Endothelial cell of umbilical vein (primary cell): Measurements from ENCODE around the gene VASH2. TPM values are rescaled to one million over a fixed set of nuclear protein-coding genes. Genes with fewer than 3 reads are reported as not detected.
A peak's percentile ranks its signal among the peaks of the same experiment; 100 is the strongest.

Experiments used
- BruUV-seq: library from RNA; stranded (reverse); fragments of 400-500 nt; replicated peaks from 2 replicates; lab custom pipeline; 2021; lab: Mats Ljungman, UMichigan
- CTCF ChIA-PET: fragments of 300-600, 350-600 bp; sonication (Branson Sonifier 250); formaldehyde crosslinking; loops from one replicate; lab custom pipeline; 2021; ENCODE audit warnings: antibody characterized with exemption, inconsistent platforms; lab: Charles Lee
- POLR2A ChIA-PET: fragments of 300-600, 350-600 bp; sonication (Branson Sonifier 250); formaldehyde crosslinking; loops from one replicate; lab custom pipeline; 2021; ENCODE audit warnings: antibody characterized with exemption, inconsistent platforms; lab: Charles Lee
- DNase-seq: peaks from one replicate; pipeline ENCODE4 v3.0.0-alpha.2; 2011; ENCODE audit warnings: low read depth, low spot score
- FAIRE-seq: peaks from 2 replicates; lab custom pipeline; 2011; peaks lifted over from hg19 to GRCh38; lab: Jason Lieb, UNC
- H2AFZ ChIP-seq: 2 replicates; pipeline ENCODE4 v1.6.0; 2012; ENCODE audit warnings: low read depth, low read length, control low read depth, inconsistent platforms
- H3K27ac ChIP-seq: 2 replicates; pipeline ENCODE4 v1.5.1; 2011; ENCODE audit warnings: low read depth, mild to moderate bottlenecking, control low read depth, low read length, moderate library complexity; ENCODE audit not compliant: insufficient read depth
- H3K27me3 ChIP-seq, 2 experiments: 2 replicates each; pipeline versions ENCODE4 v1.6.0 to v1.6.1; 2011; ENCODE audit warnings: low read length in 2 of 2, mixed read lengths in 1 of 2; ENCODE audit not compliant: control insufficient read depth in 2 of 2, insufficient read depth in 2 of 2
- H3K36me3 ChIP-seq, 2 experiments: 2 replicates in 1 of 2; 3 replicates in 1 of 2; pipeline ENCODE4 v1.5.1; 2011; ENCODE audit warnings: low read length in 2 of 2, mild to moderate bottlenecking in 1 of 2, moderate library complexity in 1 of 2; ENCODE audit not compliant: control insufficient read depth in 2 of 2, insufficient read depth in 2 of 2; ENCODE audit errors: extremely low read depth in 1 of 2
- H3K4me1 ChIP-seq: 3 replicates; pipeline ENCODE4 v1.5.1; 2011; ENCODE audit warnings: mild to moderate bottlenecking, low read length; ENCODE audit not compliant: control insufficient read depth, insufficient read depth; ENCODE audit errors: extremely low read depth
- H3K4me2 ChIP-seq: 2 replicates; pipeline ENCODE4 v1.6.1; 2011; ENCODE audit warnings: low read length, control low read depth, mixed read lengths; ENCODE audit not compliant: insufficient read depth
- H3K4me3 ChIP-seq, 3 experiments: fragments of 200-600 bp in 1 of 3; sonication (generic), shearing (Covaris generic) in 1 of 3; replicated peaks in 1 of 3; 2 replicates each; pipeline ENCODE4 v1.5.1; 2011 to 2016; ENCODE audit warnings: control low read depth in 3 of 3, low read length in 3 of 3, mild to moderate bottlenecking in 2 of 3, inconsistent platforms in 1 of 3, low read depth in 1 of 3, moderate library complexity in 1 of 3; ENCODE audit not compliant: insufficient read depth in 1 of 3
- H3K79me2 ChIP-seq: 2 replicates; pipeline ENCODE4 v1.6.0; 2012; ENCODE audit warnings: low read length, inconsistent platforms; ENCODE audit not compliant: control insufficient read depth, insufficient read depth
- H3K9ac ChIP-seq: replicated peaks from 2 replicates; pipeline ENCODE3; 2011; ENCODE audit warnings: low read length, control low read depth; ENCODE audit not compliant: insufficient read depth; ENCODE audit errors: extremely low read depth
- H3K9me1 ChIP-seq: replicated peaks from 3 replicates; pipeline ENCODE4 v1.6.0; 2011; ENCODE audit warnings: mild to moderate bottlenecking, low read length; ENCODE audit not compliant: control insufficient read depth, insufficient read depth; ENCODE audit errors: extremely low read depth
- H3K9me3 ChIP-seq: replicated peaks from 2 replicates; pipeline ENCODE4 v1.5.1; 2012; ENCODE audit warnings: low read length, inconsistent platforms; ENCODE audit not compliant: control insufficient read depth, insufficient read depth
- H4K20me1 ChIP-seq: replicated peaks from 2 replicates; pipeline ENCODE3; 2011; ENCODE audit warnings: mild to moderate bottlenecking, low read length; ENCODE audit not compliant: control insufficient read depth, insufficient read depth; ENCODE audit errors: extremely low read depth
- CTCF ChIP-seq, 2 donors: IDR thresholded peaks; 1 replicate in 1 of 2; 2 replicates in 1 of 2; pipeline ENCODE4 v1.5.1; 2011; ENCODE audit warnings: low read length in 2 of 2, mild to moderate bottlenecking in 2 of 2, moderate library complexity in 2 of 2, control low read depth in 1 of 2, inconsistent platforms in 1 of 2, low read depth in 1 of 2; ENCODE audit not compliant: insufficient read depth in 1 of 2; ENCODE audit errors: extremely low read depth in 1 of 2
- EZH2 ChIP-seq: IDR thresholded peaks from 2 replicates; pipeline ENCODE4 v1.6.1; 2012; ENCODE audit warnings: borderline replicate concordance, low read depth, mild to moderate bottlenecking, moderate library complexity, low read length, inconsistent platforms; ENCODE audit not compliant: severe bottlenecking
- FOS ChIP-seq: IDR thresholded peaks from 2 replicates; pipeline ENCODE4 v1.6.1; 2011; ENCODE audit warnings: mild to moderate bottlenecking, low read length, moderate library complexity, borderline replicate concordance; ENCODE audit not compliant: insufficient read depth
- GATA2 ChIP-seq: IDR thresholded peaks from 2 replicates; pipeline ENCODE4 v1.7.0; 2011; ENCODE audit warnings: low read depth, mild to moderate bottlenecking, moderate library complexity, mixed read lengths, low read length; ENCODE audit not compliant: insufficient read length, insufficient read depth
- JUN ChIP-seq: IDR thresholded peaks from 2 replicates; pipeline ENCODE4 v1.6.1; 2011; ENCODE audit warnings: borderline replicate concordance, low read depth; ENCODE audit not compliant: insufficient read length, insufficient read depth
- MAX ChIP-seq: IDR thresholded peaks from 2 replicates; pipeline ENCODE4 v1.6.1; 2011; ENCODE audit not compliant: insufficient read depth, insufficient read length
- MYC ChIP-seq: IDR thresholded peaks from one replicate; pipeline ENCODE4 v1.6.1; 2011; ENCODE audit warnings: mild to moderate bottlenecking, low read depth, low read length
- POLR2A ChIP-seq: IDR thresholded peaks from 2 replicates; pipeline ENCODE4 v1.6.1; 2012; ENCODE audit warnings: low read depth, mild to moderate bottlenecking, control low read depth, low read length
- POLR2AphosphoS5 ChIP-seq: IDR thresholded peaks from 2 replicates; pipeline ENCODE4 v1.6.1; 2012; ENCODE audit warnings: low read depth, mild to moderate bottlenecking, control low read depth, low read length, moderate library complexity; ENCODE audit not compliant: insufficient read depth
- dilution Hi-C: fragments of 300-500 bp; cut with MboI; formaldehyde crosslinking; loops from one replicate; pipeline ENCODE4 v1.15.0; 2019; ENCODE audit warnings: low sequenced_read_pairs; ENCODE audit not compliant: extremely low pct_ligation_motif_present
- intact Hi-C: fragments of 100-400 bp; cut with micrococcal nuclease; formaldehyde crosslinking; loops from one replicate; pipeline ENCODE4 v1.10.0; 2022
- polyA plus RNA-seq, 4 experiments: library from polyadenylated mRNA; depleted of rRNA in 3 of 4; stranded (reverse) in 3 of 4; unstranded in 1 of 4; fragments of >200 nt; gene quantifications; 2 replicates each; pipeline versions ENCODE4 v1.2.1 to v1.2.3, GENCODE V29; 2011 to 2012; ENCODE audit warnings: missing spikeins in 1 of 4
- total RNA-seq: library from RNA; stranded (reverse); gene quantifications from 2 replicates; pipeline ENCODE4 v1.2.3, GENCODE V29; 2021

The VASH2 gene
- total and polyA plus RNA-seq, 2 donors (not counting 3 experiments of a cell fraction or from before 2014, with no cell fraction given) = 0.70 to 2.9 TPM

GRCh38 chr1:213014642-213015041 is 64.3 kb downstream of the VASH2 start:
- Histone ChIP-seq H2AFZ (no peak overlapping the region), H3K27ac (peak overlapping the region; percentile 27), H3K79me2 (peaks cover 27% of the 10 kb centered on the region), H3K9me1 (no peaks in the 10 kb centered on the region), H3K9ac (peak overlapping the region; percentile 68), H3K4me1 (peaks cover 6% of the 10 kb centered on the region), H3K4me2 (peak overlapping the region; percentile 84), H4K20me1 (no peaks in the 10 kb centered on the region), H3K4me3 (peak overlapping the region; percentile 47 to 86 (median 85)), H3K9me3 (no peaks in the 10 kb centered on the region), H3K27me3 (no peaks in the 10 kb centered on the region), H3K36me3 (peaks cover 4 to 5% of the 10 kb centered on the region in 2 experiments)
- dilution Hi-C loops (no loop called here), intact Hi-C loops (loop anchor here (1.0 to 2.0 kb wide), 3 partner anchors 37 to 223 kb away; partner anchors contain the start of genes NSL1, RPS6KC1, TATDN3 and VASH2)
- TF ChIP-seq POLR2AphosphoS5 = no peak
- TF ChIP-seq MYC = no peak
- TF ChIP-seq JUN = no peak
- TF ChIP-seq EZH2 = no peak
- TF ChIP-seq FOS = no peak
- no peak for TF ChIP-seq MAX
- TF ChIP-seq GATA2 = no peak
- no peak for TF ChIP-seq POLR2A
- no peak for TF ChIP-seq CTCF (IDR thresholded peaks at IDR 0.05; ENCODE audit: extremely low read depth in 1 of 2, insufficient read depth in 1 of 2, low read depth in 1 of 2, low read length in 2 of 2)
- POLR2A ChIA-PET = interaction anchor here (0.6 kb wide), 1 partner anchor 9 kb away, joined by 8 read pairs; no protein-coding TSS in a partner anchor
- no TSS peak for BruUV-seq
- CTCF ChIA-PET = no interaction called here
- no peak for FAIRE-seq
- DNase-seq = no peak
